HG03378 (cell line): Measurements from ENCODE around the gene EMC6.

Source experiments
- ATAC-seq: cut with Tn5 transposase; IDR thresholded peaks from one replicate; pipeline ENCODE4 v1.9.1; 2021; ENCODE audit warnings: mild to moderate bottlenecking, moderate library complexity; ENCODE audit not compliant: unreplicated experiment

EMC6 gene

DNA sequence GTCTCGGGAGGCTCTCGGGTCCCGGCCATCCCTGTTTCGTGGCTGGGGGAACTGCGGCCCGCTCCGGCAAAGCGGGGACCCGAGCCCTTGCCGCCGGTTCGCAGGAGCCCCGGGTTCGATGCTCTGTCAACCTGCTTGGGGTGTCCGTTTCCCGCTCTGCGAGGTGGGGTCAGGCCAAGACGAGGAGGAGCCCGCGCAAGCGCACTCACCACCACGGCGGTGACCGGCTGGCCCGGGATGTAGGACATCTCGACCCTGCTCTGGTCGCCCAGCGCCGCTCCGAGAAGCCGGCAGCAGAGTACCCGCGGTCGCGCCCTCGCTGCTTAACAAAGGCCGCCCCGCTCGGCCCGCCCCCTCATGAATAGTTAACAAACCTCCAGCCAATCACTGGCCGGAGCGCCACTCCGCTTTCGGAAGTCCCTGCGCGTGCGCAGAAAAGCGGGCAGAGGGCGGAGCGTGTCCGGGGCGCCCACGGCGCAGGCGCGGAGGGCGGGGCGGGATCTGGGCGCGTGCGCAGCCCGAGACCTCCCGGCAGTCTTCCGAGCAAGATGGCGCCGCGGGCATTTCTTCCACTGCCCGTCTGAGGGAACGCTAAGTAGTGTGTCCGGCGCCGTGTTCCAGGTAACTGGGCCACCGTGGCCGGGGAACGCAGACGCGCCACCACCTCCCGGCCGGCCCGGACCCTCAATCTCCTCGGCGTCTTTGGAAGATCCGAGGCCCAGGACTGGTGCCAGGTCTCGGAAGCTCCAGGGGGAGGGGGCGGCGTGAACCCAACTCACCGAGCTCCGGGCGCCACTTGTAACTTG lies at the start of gene EMC6, which contains the start of gene TAX1BP3:
Gene EMC6 (plus strand): TSS at position 534 of the 806 bp plus-strand sequence. CDS start 335 bp downstream, outside the sequence.
Gene TAX1BP3 (minus strand): TSS at position 300 of the 806 bp plus-strand sequence. CDS start 52 bp downstream, at position 248.
- ATAC-seq, result peak; percentile 84

- ATAC-seq, result no peak
These were observed 47.4 kb upstream of the EMC6 start for GRCh38 chr17:3621146-3621720.

- ATAC-seq, result no peak
These were observed 45.5 kb upstream of the EMC6 start for GRCh38 chr17:3622977-3623594.

- ATAC-seq, result no peak
These were observed 41.5 kb upstream of the EMC6 start for GRCh38 chr17:3626831-3627768.

DNA sequence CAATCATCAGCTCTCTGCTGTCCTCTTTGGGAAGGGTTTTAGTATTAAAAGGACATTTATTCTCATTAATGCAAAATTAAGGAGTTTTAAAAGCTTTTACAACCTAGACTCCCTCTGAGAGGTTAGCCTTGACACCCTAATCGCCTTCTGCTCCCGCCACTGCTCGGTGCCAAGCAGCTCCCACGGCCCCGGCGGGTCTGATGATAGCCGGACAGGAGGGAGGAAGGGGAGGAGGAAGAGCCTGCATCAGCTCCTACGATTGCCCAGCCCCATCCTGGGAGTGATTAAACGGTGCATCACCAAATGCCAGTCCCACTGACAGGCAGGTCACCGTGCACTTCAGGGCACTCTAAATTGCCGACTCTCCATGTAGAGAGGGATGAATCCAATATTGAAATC lies 40.8 kb upstream of the EMC6 start:
- ATAC-seq, result no peak

DNA sequence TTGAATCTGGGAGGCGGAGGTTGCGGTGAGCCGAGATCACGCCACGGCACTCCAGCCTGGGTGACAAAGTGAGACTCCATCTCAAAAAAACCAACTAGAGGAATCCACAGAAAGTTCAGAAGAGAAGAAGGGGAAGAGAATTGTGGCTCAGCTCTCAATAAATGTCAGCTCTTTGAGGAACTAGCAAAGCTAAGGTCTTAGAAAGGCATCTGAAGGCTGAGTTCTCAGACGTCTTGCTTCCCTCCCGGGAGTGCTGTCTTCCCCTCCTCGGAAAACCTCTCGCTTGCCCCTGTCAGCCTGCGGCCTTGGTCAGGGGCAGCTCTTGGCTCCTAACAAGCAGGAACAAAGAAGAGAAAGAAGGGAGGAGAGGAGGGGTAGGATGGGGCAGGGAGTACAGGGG lies 37.8 kb upstream of the EMC6 start:
- ATAC-seq, result no peak

GRCh38 chr17:3632287-3632686 lies 36.3 kb upstream of the EMC6 start:
- no peak for ATAC-seq

DNA sequence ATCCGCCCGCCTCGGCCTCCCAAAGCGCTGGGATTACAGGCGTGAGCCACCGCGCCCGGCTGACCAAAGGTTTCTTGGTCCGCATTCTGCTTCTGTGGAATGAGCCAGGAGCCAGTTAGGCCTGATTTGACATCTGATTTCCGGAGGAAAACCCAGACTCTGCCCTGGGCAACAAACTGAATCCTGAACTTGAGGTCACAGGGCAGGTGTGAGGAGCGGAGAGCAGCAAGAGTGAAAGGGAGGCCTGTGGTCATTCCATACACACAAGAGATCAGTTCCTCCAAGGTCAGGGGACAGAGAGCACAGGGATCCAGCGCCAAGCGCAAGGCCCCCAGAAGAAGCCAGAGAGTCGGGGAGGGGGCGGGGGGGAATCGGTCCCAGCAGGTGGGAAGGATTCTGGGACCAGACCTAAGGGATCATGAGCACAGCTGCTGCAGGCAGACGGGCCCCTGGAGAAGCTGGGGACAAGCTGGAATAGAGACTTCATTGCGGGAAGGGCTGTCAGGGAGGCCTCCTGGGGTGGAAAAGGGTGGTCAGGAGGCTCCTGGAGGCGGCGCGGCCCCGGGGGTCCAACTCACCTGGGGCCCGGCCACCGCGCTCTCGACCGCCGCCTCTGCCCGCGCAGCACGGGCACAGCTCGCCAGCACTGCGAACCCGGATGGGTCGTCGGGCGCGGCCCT lies 33.0 kb upstream of the EMC6 start:
- peak; percentile 29 for ATAC-seq

DNA sequence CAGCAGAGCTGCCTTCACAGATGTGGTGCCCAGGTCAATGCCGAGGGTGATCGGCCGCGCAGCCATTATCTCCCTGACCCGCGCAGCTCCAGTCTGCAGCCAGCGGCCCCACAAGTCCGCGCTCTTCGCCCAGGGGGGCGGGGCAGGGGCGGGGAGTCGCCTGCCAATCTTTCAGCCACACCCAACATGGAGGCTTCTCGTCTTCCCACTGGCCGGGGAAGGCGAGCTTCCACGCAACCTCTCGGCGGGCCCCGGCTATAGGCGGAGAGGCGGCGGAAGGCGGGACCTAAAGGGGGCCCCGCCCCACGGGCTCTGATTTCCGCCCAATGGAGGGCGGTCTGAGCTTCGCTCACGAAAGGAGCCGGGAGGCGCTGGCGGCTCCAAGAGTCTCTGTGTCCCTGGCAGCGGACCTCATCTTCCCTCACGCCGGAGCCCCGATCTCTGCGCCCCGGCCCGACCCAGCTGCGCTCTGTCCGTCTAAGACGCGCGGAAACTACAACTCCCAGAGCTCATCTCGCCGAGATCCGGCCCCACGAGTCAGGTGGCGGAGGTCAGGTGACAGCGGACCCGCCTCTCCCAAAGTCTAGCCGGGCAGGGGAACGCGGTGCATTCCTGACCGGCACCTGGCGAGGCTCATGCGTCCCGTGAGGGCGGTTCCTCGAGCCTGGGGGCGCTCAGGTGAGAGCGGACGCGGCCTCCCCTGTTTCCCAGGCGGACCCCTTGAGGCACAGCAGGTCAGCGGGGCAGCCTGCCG lies 32.3 kb upstream of the EMC6 start, which contains the start of the genes CTNS and SHPK:
Gene CTNS (plus strand): TSS at position 607 of the 754 bp plus-strand sequence. CDS start 3,447 bp downstream, outside the sequence.
Gene SHPK (minus strand): TSS at position 97 of the 754 bp plus-strand sequence. CDS start 31 bp downstream, at position 66.
- ATAC-seq, result peak; percentile 83

- ATAC-seq, result peak; percentile 7
These were observed 31.7 kb upstream of the EMC6 start for GRCh38 chr17:3636908-3637373.

DNA sequence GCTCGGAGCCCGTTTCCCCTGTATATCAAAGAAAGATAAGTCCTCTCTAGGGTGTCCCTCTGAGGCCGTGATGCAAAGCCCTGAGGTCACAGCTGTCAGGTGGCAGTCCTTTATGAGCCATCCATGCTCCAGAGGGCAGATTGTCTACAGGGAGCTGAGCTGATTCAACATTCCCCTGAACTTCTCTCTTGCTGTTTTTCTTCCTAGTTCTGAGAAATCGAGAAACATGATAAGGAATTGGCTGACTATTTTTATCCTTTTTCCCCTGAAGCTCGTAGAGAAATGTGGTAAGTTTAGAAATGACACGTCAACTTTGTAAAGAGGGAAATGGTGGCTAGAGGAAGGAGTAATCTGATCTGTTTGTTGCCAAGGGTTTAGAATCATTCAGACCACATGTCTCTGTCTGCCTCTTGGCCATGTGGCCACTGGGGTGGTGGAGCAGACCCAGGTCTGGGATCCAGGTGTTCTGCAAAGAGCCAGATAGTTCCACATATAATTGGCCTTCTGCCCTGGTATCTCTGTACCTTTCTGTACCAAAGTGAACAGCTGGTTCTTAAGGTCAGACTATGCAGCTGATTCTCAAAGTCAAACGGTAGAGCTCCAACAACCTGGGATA lies 28.5 kb upstream of the EMC6 start:
- ATAC-seq, result no peak

- no peak for ATAC-seq
These were observed 27.6 kb upstream of the EMC6 start for GRCh38 chr17:3641014-3641413.

DNA sequence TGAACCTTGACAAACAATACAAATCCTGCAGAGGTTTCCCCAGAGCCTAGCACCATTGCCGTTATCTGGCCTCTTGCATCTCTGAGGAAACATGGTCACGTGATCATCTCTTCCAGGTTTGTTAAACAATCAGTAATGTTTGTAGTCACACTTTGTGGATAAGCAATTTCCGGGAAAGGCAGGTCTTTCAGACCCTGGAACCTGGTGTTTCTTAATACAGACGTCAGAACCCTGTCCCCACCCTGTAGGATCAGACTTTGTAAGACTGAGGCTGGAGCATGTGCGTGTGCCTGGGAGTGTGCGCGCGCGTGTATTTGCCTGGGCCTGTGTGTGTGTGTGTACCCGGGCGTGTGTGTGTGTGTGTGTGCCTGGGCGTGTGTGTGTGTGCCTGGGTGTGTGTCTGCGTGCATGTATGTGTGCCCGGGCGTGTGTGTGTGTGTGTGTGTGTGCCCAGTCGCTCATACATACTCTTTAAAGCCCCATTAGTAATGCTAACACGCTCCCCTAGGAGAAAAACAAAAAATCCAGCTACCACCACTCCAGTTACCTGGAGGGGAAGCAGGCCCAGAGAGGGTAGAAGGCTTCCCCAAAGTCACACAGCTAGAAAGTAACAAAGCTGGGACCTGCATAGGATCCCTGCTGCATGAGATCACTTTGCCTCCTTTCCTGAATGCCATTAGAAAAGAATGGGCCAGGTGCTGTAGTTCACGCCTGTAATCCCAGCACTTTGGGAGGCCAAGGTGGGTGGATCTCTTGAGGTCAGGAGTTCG lies 26.7 kb upstream of the EMC6 start:
- no peak for ATAC-seq

DNA sequence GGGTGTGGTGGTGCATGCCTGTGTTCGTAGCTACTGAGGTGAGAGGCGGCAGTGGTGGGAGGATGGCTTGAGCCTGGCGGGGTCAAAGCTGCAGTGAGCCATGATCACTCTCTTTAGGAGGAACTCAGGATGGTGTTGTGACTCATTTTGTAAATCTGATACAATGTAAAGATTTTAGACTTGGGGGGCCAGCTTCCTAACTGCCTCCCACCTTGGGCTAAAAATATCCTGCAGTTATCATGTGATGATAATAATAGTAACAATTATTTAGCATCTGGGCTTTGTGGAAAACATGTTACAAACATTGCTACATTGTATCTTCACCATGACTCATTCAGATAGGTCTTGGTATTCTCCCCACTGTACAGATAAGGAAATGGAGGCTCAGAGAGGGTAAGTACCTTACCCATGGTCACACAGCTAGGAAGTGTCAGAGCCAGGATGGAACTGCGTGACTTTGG lies 24.7 kb upstream of the EMC6 start:
- ATAC-seq, result no peak

DNA sequence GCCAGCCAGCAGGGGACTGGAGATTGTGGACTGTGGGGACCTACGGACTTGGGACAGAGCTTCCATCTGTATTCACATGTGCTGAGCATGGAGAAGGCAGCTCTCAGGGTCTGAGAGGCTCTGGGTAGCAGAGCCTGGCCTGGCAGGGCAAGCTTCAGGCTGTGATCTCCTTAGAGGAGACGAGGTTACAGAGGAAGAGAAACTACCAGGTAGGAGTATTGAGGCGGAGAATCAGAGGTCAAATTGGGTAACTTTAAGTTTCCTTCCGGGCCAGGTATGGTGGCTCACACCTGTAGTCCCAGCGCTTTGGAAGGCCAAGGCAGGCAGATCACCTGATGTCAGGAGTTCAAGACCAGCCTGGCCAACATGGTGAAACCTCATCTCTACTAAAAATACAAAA lies 23.3 kb upstream of the EMC6 start:
- no peak for ATAC-seq

DNA sequence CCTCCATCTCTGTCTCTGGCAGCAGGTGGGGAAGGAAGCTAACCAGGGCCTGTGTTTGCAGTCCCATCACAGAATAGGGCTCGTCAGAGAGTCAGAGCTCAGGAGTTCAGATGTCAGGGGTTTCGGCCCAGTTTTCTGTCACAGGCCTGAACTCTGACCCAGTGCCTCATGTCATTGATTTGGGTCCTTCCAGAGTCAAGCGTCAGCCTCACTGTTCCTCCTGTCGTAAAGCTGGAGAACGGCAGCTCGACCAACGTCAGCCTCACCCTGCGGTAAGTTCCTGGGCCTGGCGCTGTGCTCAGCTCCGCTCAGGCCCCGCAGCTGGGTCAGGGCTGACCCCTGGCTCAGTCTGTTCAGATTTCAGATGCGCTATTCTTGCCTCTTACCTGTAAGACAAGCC lies 21.4 kb upstream of the EMC6 start:
- ATAC-seq, result no peak

DNA sequence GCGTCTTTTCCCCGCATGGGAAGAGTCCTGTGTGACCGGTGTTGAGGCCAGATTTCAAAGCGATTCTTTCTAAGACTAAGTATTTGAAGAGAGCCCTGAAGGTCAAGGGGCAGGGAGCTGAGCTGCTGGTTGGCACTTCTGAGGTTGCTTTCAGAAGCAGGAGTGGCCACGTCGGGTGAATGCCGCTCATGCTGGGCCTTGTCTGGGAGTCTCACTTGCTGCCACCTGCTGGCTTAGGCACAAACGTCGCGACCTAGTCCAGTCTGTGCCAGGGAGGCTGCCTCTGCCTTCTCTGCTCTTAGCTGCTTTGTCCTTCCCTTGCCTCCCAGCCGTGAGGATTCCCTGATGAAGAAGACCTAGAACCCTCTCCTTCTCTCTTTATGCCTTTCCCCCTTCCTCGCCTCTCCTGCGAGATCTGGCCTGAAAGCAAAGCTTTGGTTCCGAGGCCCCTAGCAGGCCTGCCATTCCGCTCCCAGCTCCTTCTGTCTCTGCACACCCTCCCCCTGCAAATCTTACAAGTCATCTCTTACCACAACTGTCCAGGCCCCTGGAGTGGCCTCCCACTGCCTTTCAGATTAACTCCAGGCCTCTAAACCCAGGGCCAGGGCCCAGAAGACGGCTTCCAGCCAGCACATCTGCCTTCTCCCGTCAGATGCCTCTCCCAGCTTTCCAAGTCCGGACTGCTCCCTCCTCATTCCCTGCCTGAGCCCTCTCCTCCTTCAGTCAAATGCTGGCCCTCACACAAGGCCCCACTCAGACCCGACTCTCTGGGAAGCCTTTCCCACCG lies 20.6 kb upstream of the EMC6 start:
- no peak for ATAC-seq
